ENCODE data around the gene ZEB1.

The ZEB1 gene

DNA sequence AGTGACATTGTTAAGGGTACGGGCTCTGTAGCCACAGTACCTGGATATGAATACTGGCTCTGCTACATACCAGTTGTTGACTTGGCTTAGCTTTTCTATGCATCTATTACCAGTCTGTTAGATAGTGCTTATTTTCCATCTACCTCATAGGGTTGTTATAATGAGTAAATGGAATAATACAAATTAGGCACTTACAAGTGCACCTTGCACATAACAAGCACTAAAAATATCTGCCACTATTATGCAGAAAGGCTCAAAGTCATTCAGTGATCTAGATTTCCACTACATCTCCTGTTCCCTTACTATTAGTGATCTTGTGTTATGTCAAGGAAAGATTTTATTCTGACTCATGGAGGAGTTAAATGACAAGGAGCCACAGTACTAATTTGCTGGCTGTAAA is 27.9 kb upstream of the ZEB1 start:
- Histone ChIP-seq H3K79me2 (ENCODE audit: insufficient read depth, low read length) (no peaks in the 10 kb centered on the region), H3K36me3 (ENCODE audit: insufficient read depth, low read length) (no peaks in the 10 kb centered on the region), H3K4me3 (ENCODE audit: low read length, poor library complexity, severe bottlenecking) (no peak overlapping the region), H3K9me3 (ENCODE audit: insufficient read depth, low read depth, low read length) (peaks cover 3% of the 10 kb centered on the region; the same call in 1 of the 2 replicates), H3K4me2 (ENCODE audit: low read depth, low read length, poor library complexity, severe bottlenecking) (no peak overlapping the region), H3K27me3 (ENCODE audit: insufficient read depth, low read length, poor library complexity, severe bottlenecking) (no peaks in the 10 kb centered on the region), H3K9ac (ENCODE audit: low read depth, low read length, poor library complexity, severe bottlenecking) (no peak overlapping the region), H3K4me1 (ENCODE audit: insufficient read depth, low read length, poor library complexity, severe bottlenecking) (no peaks in the 10 kb centered on the region), H2AFZ (ENCODE audit: low read length) (no peak overlapping the region), H4K20me1 (ENCODE audit: insufficient read depth, low read length, poor library complexity, severe bottlenecking) (no peaks in the 10 kb centered on the region), H3K9me2 (replicated peaks; ENCODE audit: low read depth, low read length) (no peaks in the 10 kb centered on the region), H3F3A (ENCODE audit: low read depth) (no peaks in the 10 kb centered on the region)
- TF ChIP-seq EZH2phosphoT487 (IDR thresholded peaks at IDR 0.05; ENCODE audit: borderline replicate concordance) (no peak), CTCF (conservative IDR thresholded peaks at IDR 0.05; ENCODE audit: low read length) (no peak)

GRCh38 chr10:31294558-31294957 is 24.5 kb upstream of the ZEB1 start:
- Histone ChIP-seq H3K9me2 (replicated peaks; ENCODE audit: low read depth, low read length) (no peaks in the 10 kb centered on the region), H3K36me3 (ENCODE audit: insufficient read depth, low read length) (no peaks in the 10 kb centered on the region), H3K9ac (ENCODE audit: low read depth, low read length, poor library complexity, severe bottlenecking) (no peak overlapping the region), H4K20me1 (ENCODE audit: insufficient read depth, low read length, poor library complexity, severe bottlenecking) (no peaks in the 10 kb centered on the region), H3K27me3 (ENCODE audit: insufficient read depth, low read length, poor library complexity, severe bottlenecking) (no peaks in the 10 kb centered on the region), H3K79me2 (ENCODE audit: insufficient read depth, low read length) (no peaks in the 10 kb centered on the region), H3K4me1 (ENCODE audit: insufficient read depth, low read length, poor library complexity, severe bottlenecking) (peaks cover 12% of the 10 kb centered on the region), H3K9me3 (ENCODE audit: insufficient read depth, low read depth, low read length) (no peaks in the 10 kb centered on the region), H3K4me2 (ENCODE audit: low read depth, low read length, poor library complexity, severe bottlenecking) (no peak overlapping the region), H2AFZ (ENCODE audit: low read length) (no peak overlapping the region), H3K4me3 (ENCODE audit: low read length, poor library complexity, severe bottlenecking) (no peak overlapping the region), H3F3A (ENCODE audit: low read depth) (no peaks in the 10 kb centered on the region)
- TF ChIP-seq EZH2phosphoT487 (IDR thresholded peaks at IDR 0.05; ENCODE audit: borderline replicate concordance) (no peak), CTCF (conservative IDR thresholded peaks at IDR 0.05; ENCODE audit: low read length) (no peak)

DNA sequence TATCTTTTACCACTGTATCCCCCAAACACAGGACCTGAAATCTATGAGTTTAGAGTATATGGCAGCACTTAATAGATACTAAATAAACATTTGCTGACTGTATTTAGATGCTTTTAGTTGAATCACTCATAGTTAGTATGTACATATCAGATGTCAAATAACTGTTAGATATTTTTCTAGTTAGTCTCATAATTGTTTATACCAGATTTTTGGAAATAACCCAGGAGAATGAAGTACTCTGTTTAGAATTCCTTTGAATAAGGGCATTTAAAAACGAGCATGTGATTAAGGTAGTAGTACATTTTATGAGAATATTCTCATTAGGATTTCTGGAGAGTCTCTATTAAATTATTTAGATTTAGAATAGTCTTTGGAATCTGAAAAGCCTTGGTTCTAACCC is 22.3 kb upstream of the ZEB1 start:
- Histone ChIP-seq H4K20me1 (ENCODE audit: insufficient read depth, low read length, poor library complexity, severe bottlenecking) (no peaks in the 10 kb centered on the region), H3K4me3 (ENCODE audit: low read length, poor library complexity, severe bottlenecking) (no peak overlapping the region), H3K9me2 (replicated peaks; ENCODE audit: low read depth, low read length) (no peaks in the 10 kb centered on the region), H3K9me3 (ENCODE audit: insufficient read depth, low read depth, low read length) (no peaks in the 10 kb centered on the region), H3K4me1 (ENCODE audit: insufficient read depth, low read length, poor library complexity, severe bottlenecking) (peaks cover 12% of the 10 kb centered on the region), H3K4me2 (ENCODE audit: low read depth, low read length, poor library complexity, severe bottlenecking) (no peak overlapping the region), H3K79me2 (ENCODE audit: insufficient read depth, low read length) (no peaks in the 10 kb centered on the region), H3K9ac (ENCODE audit: low read depth, low read length, poor library complexity, severe bottlenecking) (no peak overlapping the region), H3K27me3 (ENCODE audit: insufficient read depth, low read length, poor library complexity, severe bottlenecking) (no peaks in the 10 kb centered on the region), H3F3A (ENCODE audit: low read depth) (no peaks in the 10 kb centered on the region), H2AFZ (ENCODE audit: low read length) (no peak overlapping the region), H3K36me3 (ENCODE audit: insufficient read depth, low read length) (no peaks in the 10 kb centered on the region)
- no peak for TF ChIP-seq CTCF (conservative IDR thresholded peaks at IDR 0.05; ENCODE audit: low read length)
- no peak for TF ChIP-seq EZH2phosphoT487 (IDR thresholded peaks at IDR 0.05; ENCODE audit: borderline replicate concordance)
